MM.1S (cell line): ENCODE results near the gene TOR3A.

Source experiments
- EZH2 ChIP-seq: fragments of 300-600 bp; sonication (generic); optimal IDR thresholded peaks from 2 replicates; pipeline ENCODE3; 2017; ENCODE audit warnings: low read depth, mild to moderate bottlenecking, antibody characterized with exemption, low read length, mixed read lengths
- TF ChIP-seq, protein P1 (sequence below): fragments of 300-600 bp; sonication (generic); IDR thresholded peaks from 2 replicates; pipeline ENCODE4 v1.5.1; 2016; ENCODE audit warnings: antibody characterized with exemption, low read length, mixed read lengths

DNA sequence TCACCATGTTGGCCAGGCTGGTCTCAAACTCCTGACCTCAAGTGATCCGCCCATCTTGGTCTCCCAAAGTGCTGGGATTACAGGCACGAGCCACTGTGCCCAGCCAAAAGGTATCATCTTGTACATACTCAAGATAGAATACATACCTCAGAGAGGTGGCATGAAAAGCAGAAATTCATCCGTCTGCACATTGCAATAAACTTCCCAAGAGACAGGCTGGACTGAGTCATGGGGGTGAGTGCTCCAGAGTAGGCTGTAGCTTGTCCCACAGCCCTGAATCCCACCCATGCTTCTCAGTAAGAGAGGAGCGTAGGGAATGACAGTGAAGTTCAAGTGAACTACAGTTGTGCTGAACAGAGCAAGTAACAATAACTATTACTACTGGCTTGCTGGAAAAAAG lies 19.7 kb downstream of the TOR3A start:
- TF ChIP-seq EZH2, result no peak
- TF ChIP-seq, protein P1, sequence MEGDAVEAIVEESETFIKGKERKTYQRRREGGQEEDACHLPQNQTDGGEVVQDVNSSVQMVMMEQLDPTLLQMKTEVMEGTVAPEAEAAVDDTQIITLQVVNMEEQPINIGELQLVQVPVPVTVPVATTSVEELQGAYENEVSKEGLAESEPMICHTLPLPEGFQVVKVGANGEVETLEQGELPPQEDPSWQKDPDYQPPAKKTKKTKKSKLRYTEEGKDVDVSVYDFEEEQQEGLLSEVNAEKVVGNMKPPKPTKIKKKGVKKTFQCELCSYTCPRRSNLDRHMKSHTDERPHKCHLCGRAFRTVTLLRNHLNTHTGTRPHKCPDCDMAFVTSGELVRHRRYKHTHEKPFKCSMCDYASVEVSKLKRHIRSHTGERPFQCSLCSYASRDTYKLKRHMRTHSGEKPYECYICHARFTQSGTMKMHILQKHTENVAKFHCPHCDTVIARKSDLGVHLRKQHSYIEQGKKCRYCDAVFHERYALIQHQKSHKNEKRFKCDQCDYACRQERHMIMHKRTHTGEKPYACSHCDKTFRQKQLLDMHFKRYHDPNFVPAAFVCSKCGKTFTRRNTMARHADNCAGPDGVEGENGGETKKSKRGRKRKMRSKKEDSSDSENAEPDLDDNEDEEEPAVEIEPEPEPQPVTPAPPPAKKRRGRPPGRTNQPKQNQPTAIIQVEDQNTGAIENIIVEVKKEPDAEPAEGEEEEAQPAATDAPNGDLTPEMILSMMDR, result no peak
